Measurements from ENCODE around the gene RARB. TPM values are rescaled to one million over a fixed set of nuclear protein-coding genes. Genes with fewer than 3 reads are reported as not detected.

The RARB gene
- total RNA-seq, 1 donor from 2014 or later: 15.0 TPM

DNA sequence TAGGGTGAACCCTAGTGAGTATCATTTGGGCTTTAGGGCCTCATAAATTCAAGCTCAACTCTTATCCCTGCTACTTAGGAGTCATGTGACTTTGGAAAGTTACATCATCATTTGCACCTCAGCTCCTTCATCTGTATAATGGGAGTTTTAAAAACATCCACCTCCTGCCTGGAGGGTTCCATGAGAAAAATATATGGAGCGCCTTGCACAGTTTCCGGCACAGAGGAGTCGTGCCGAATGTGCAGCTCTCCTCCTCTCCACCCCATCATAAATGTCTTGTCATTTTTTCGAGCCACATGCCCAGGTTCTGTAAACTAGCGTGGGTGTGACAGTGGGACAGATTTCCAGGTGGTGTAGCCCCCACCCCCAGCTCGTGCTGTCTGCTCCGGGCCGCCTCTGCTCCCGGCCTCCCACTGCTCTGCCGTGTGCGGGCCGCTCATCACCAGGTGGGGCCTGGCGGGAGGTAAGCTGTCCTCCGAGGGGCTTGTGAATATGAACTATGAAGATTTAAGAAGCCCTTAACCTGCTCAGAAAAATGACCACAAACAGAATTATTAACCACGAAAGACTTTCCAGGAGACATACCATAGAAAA lies 146.2 kb downstream of the RARB start:
- peaks cover 0 to 4% of the 10 kb centered on the region in 2 donors for H3K36me3 ChIP-seq
- no peak overlapping the region for H3K4me3 ChIP-seq
- peak in 1 of 2 donors; percentile 60 for DNase-seq (ENCODE audit: extremely low spot score in 2 of 2)
- no peak for TF ChIP-seq POLR2AphosphoS5 (IDR thresholded peaks at IDR 0.05; ENCODE audit: insufficient read depth in 1 of 2, low read depth in 1 of 2)
- TF ChIP-seq, protein P1, sequence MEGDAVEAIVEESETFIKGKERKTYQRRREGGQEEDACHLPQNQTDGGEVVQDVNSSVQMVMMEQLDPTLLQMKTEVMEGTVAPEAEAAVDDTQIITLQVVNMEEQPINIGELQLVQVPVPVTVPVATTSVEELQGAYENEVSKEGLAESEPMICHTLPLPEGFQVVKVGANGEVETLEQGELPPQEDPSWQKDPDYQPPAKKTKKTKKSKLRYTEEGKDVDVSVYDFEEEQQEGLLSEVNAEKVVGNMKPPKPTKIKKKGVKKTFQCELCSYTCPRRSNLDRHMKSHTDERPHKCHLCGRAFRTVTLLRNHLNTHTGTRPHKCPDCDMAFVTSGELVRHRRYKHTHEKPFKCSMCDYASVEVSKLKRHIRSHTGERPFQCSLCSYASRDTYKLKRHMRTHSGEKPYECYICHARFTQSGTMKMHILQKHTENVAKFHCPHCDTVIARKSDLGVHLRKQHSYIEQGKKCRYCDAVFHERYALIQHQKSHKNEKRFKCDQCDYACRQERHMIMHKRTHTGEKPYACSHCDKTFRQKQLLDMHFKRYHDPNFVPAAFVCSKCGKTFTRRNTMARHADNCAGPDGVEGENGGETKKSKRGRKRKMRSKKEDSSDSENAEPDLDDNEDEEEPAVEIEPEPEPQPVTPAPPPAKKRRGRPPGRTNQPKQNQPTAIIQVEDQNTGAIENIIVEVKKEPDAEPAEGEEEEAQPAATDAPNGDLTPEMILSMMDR (IDR thresholded peaks at IDR 0.05): no peak
- TF ChIP-seq POLR2A (IDR thresholded peaks at IDR 0.05): no peak
- peaks cover 8% of the 10 kb centered on the region for H3K4me1 ChIP-seq
- H3K27me3 ChIP-seq: no peaks in the 10 kb centered on the region
- H3K9me3 ChIP-seq: no peaks in the 10 kb centered on the region
- intact Hi-C loops (cut with DNase I): no loop called here
- H3K27ac ChIP-seq: peak overlapping the region; percentile 31

- Histone ChIP-seq H3K9me3 (no peaks in the 10 kb centered on the region), H3K36me3 (no peaks in the 10 kb centered on the region), H3K4me1 (peaks cover 8% of the 10 kb centered on the region), H3K27me3 (no peaks in the 10 kb centered on the region), H3K4me3 (no peak overlapping the region), H3K27ac (no peak overlapping the region)
- DNase-seq (ENCODE audit: extremely low spot score in 2 of 2): peak in 1 of 2 donors; percentile 76
- TF ChIP-seq POLR2A (IDR thresholded peaks at IDR 0.05) (no peak), POLR2AphosphoS5 (IDR thresholded peaks at IDR 0.05; ENCODE audit: insufficient read depth in 1 of 2, low read depth in 1 of 2) (no peak)
- TF ChIP-seq, protein P1 (IDR thresholded peaks at IDR 0.05): no peak
- intact Hi-C loops (cut with DNase I): no loop called here
Measured at GRCh38 chr3:25575001-25575400, 146.9 kb downstream of the RARB start.

DNA sequence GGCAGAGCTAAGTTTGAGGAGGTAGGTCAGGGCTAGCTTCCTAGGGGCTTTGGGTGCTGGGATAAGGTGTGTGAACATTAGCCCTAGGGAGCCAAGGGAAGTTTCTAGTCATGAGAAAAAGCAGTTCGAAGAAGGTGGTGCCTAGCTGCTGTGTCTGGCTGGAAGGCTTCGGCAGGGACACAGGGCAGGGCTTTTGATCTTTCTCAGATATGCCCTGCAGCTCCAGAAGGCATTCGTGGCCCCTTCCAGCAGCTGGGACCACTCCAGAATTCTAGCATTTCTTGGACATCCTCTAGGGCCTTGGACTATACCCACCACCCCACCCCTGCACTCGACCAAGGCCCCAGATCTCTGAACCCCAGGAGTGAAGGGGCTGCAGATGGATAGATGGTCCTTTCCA lies 148.1 kb downstream of the RARB start:
- intact Hi-C loops (cut with DNase I): no loop called here
- Histone ChIP-seq H3K9me3 (no peaks in the 10 kb centered on the region), H3K27me3 (no peaks in the 10 kb centered on the region), H3K4me1 (peaks cover 8% of the 10 kb centered on the region), H3K27ac (no peak overlapping the region), H3K36me3 (peaks cover 0 to 6% of the 10 kb centered on the region in 2 donors), H3K4me3 (no peak overlapping the region)
- TF ChIP-seq, protein P1 (IDR thresholded peaks at IDR 0.05): no peak
- TF ChIP-seq POLR2AphosphoS5 (IDR thresholded peaks at IDR 0.05; ENCODE audit: insufficient read depth in 1 of 2, low read depth in 1 of 2) (no peak), POLR2A (IDR thresholded peaks at IDR 0.05) (no peak)
- DNase-seq (ENCODE audit: extremely low spot score in 2 of 2): peak in 1 of 2 donors; percentile 77

GRCh38 chr3:25576831-25577454 lies 148.9 kb downstream of the RARB start:
- H3K9me3 ChIP-seq: no peaks in the 10 kb centered on the region
- peaks cover 8% of the 10 kb centered on the region for H3K4me1 ChIP-seq
- H3K27me3 ChIP-seq: no peaks in the 10 kb centered on the region
- H3K27ac ChIP-seq: no peak overlapping the region
- H3K36me3 ChIP-seq: peaks cover 0 to 6% of the 10 kb centered on the region in 2 donors
- no peak overlapping the region for H3K4me3 ChIP-seq
- peak in 1 of 2 donors; percentile 72 for DNase-seq (ENCODE audit: extremely low spot score in 2 of 2)
- no peak for TF ChIP-seq POLR2AphosphoS5 (IDR thresholded peaks at IDR 0.05; ENCODE audit: insufficient read depth in 1 of 2, low read depth in 1 of 2)
- TF ChIP-seq, protein P1 (IDR thresholded peaks at IDR 0.05): no peak
- no peak for TF ChIP-seq POLR2A (IDR thresholded peaks at IDR 0.05)
- intact Hi-C loops (cut with DNase I): no loop called here

DNA sequence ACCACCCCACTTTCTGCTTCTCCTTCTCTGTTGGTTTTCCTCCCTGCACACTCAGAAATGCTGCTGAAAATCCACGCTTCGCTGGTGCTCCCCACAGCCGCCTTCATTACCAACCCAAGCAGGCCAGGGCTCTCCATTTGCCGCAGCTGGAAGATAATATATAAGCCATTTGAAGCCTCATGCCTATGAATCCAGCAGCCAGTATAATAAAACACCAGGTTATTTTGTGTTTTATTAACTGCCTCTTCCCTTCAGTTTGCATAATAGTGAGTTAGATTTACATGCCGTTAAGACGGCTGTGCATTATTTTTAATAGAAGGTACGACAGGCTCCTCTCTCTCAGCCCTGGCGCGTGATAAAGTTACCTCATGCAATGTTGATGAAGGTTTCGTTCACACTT lies 150.0 kb downstream of the RARB start:
- H3K36me3 ChIP-seq: peaks cover 0 to 6% of the 10 kb centered on the region in 2 donors

More for the DNA sequence above, 150.0 kb downstream of the RARB start:
- H3K9me3 ChIP-seq: no peaks in the 10 kb centered on the region
- no peak overlapping the region for H3K27ac ChIP-seq
- no peak overlapping the region for H3K4me3 ChIP-seq
- TF ChIP-seq POLR2AphosphoS5 (IDR thresholded peaks at IDR 0.05; ENCODE audit: insufficient read depth in 1 of 2, low read depth in 1 of 2) (no peak), POLR2A (IDR thresholded peaks at IDR 0.05) (no peak)
- TF ChIP-seq, protein P1 (IDR thresholded peaks at IDR 0.05): no peak
- intact Hi-C loops (cut with DNase I): no loop called here
- DNase-seq (ENCODE audit: extremely low spot score in 2 of 2): no peak
- peaks cover 2% of the 10 kb centered on the region for H3K4me1 ChIP-seq
- H3K27me3 ChIP-seq: no peaks in the 10 kb centered on the region

Measured in vagina (tissue), 2 donors.